Measurements from ENCODE around the gene NLRC4.

GRCh38 chr2:32264422-32265105, at the start of gene NLRC4:
- no peak for TF ChIP-seq EZH2phosphoT487 (IDR thresholded peaks at IDR 0.05)
- TF ChIP-seq EZH2 (IDR thresholded peaks at IDR 0.05): no peak
